GM15510 (cell line): ENCODE results near the gene PKIG.

Experiments used
- POLR2A ChIP-seq: IDR thresholded peaks from 3 replicates; pipeline ENCODE4 v1.6.1; 2011; ENCODE audit warnings: borderline replicate concordance; ENCODE audit not compliant: insufficient read length; ENCODE audit errors: extremely low read depth

Gene PKIG

GRCh38 chr20:44616604-44616964 is 34.2 kb downstream of the PKIG start:
- no peak for TF ChIP-seq POLR2A

GRCh38 chr20:44618318-44618731 is 35.9 kb downstream of the PKIG start:
- no peak for TF ChIP-seq POLR2A

GRCh38 chr20:44619294-44619693 is 36.9 kb downstream of the PKIG start:
- TF ChIP-seq POLR2A = no peak

GRCh38 chr20:44620030-44620429 is 37.7 kb downstream of the PKIG start:
- TF ChIP-seq POLR2A = no peak

- no peak for TF ChIP-seq POLR2A
Observed at GRCh38 chr20:44621325-44621724, 38.9 kb downstream of the PKIG start.

GRCh38 chr20:44621939-44622338 is 39.6 kb downstream of the PKIG start:
- no peak for TF ChIP-seq POLR2A

GRCh38 chr20:44622501-44623270 is 40.3 kb downstream of the PKIG start:
- TF ChIP-seq POLR2A = no peak

GRCh38 chr20:44624152-44624551 is 41.8 kb downstream of the PKIG start:
- TF ChIP-seq POLR2A = no peak

GRCh38 chr20:44624743-44625271 is 42.4 kb downstream of the PKIG start:
- TF ChIP-seq POLR2A = no peak

- no peak for TF ChIP-seq POLR2A
Observed at GRCh38 chr20:44625361-44625760, 43.0 kb downstream of the PKIG start.

- no peak for TF ChIP-seq POLR2A
Observed at GRCh38 chr20:44626278-44626677, 43.9 kb downstream of the PKIG start.

GRCh38 chr20:44627364-44628010 is 45.1 kb downstream of the PKIG start:
- TF ChIP-seq POLR2A = no peak

- TF ChIP-seq POLR2A = no peak
Observed at GRCh38 chr20:44629017-44629385, 46.6 kb downstream of the PKIG start.

- TF ChIP-seq POLR2A = no peak
Observed at GRCh38 chr20:44629542-44629941, 47.2 kb downstream of the PKIG start.

- TF ChIP-seq POLR2A = no peak
Observed at GRCh38 chr20:44630297-44630696, 47.9 kb downstream of the PKIG start.
